ENCODE results near the gene FGF22. TPM values are rescaled to one million over a fixed set of nuclear protein-coding genes. Genes with fewer than 3 reads are reported as not detected.

The FGF22 gene
- total and polyA plus RNA-seq, 2 of the 4 experiments (the other 2 are of a cell fraction): 0.14 TPM; not detected in 1

DNA sequence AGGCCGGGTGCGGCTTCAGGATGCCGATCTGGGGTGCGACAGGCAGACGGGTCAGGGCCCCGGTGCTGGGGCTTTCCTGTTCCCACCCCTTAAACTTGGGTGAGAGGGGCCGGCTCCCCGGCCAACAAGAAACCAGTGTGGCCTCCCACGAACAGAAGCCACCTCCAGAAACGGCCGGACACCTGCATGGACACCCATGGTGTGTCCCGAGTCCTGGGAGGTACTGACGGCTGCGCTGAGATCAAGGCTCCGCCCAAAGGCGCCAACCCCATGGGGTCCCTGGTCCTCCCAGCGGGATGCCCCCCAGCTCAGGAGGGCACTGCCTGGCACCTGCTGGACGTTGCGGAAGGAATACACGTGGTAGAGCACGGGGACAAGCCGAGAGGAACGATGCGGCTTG lies 17.9 kb upstream of the FGF22 start:
- Histone ChIP-seq H3K4ac (ENCODE audit: low read depth, low read length) (no peak overlapping the region), H2BK5ac (ENCODE audit: low read depth, low read length, poor library complexity, severe bottlenecking) (no peak overlapping the region), H3K4me1 (ENCODE audit: control insufficient read depth, insufficient read depth, low read length) (no peaks in the 10 kb centered on the region), H3K14ac (replicated peaks; ENCODE audit: low read depth, low read length) (no peak overlapping the region), H4K5ac (ENCODE audit: low read depth, low read length) (no peak overlapping the region), H4K8ac (ENCODE audit: low read depth in 2 of 2, low read length in 2 of 2) (no peak overlapping the region), H2AFZ (replicated peaks; ENCODE audit: low read length, poor library complexity) (no peak overlapping the region), H3K27me3 (ENCODE audit: control insufficient read depth, insufficient read depth, low read length) (no peaks in the 10 kb centered on the region), H3K79me1 (ENCODE audit: low read depth in 1 of 2, low read length in 2 of 2) (no peaks in the 10 kb centered on the region), H2AK9ac (replicated peaks; ENCODE audit: low read depth, low read length, poor library complexity) (no peak overlapping the region), H2AK5ac (ENCODE audit: low read depth, low read length) (no peak overlapping the region), H3K9me1 (ENCODE audit: insufficient read depth, low read length) (no peaks in the 10 kb centered on the region), H3K27ac (ENCODE audit: insufficient read depth, low read length) (no peak overlapping the region), H2BK120ac (ENCODE audit: low read depth, low read length) (no peak overlapping the region), H4K91ac (ENCODE audit: insufficient read depth, low read depth, low read length) (no peak overlapping the region), H3K4me2 (ENCODE audit: low read depth, low read length) (no peak overlapping the region), H2BK15ac (ENCODE audit: low read depth, low read length) (no peak overlapping the region), H2BK20ac (ENCODE audit: low read depth, low read length) (no peak overlapping the region), H3K4me3 (ENCODE audit: insufficient read depth, low read depth, low read length) (no peak overlapping the region), H3K23ac (ENCODE audit: low read depth, low read length) (no peak overlapping the region), H3K36me3 (ENCODE audit: control insufficient read depth, insufficient read depth, low read length) (peaks cover 47% of the 10 kb centered on the region), H3K9ac (ENCODE audit: low read depth, low read length) (no peak overlapping the region), H3K9me3 (ENCODE audit: control insufficient read depth, insufficient read depth, low read length) (no peaks in the 10 kb centered on the region), H3K18ac (ENCODE audit: low read depth, low read length) (no peak overlapping the region), H4K20me1 (ENCODE audit: insufficient read depth, low read length) (peaks cover 3% of the 10 kb centered on the region), H3K56ac (ENCODE audit: extremely low read depth, insufficient read depth, low read length) (no peak overlapping the region)
- dilution Hi-C loops (cut with HindIII; ENCODE audit: low sequenced_read_pairs, unreplicated experiment) (no loop called here), in situ Hi-C loops (cut with MboI; ENCODE audit: low sequenced_read_pairs) (no loop called here), intact Hi-C loops (cut with micrococcal nuclease) (no loop called here)
- POLR2A ChIA-PET (ENCODE audit: unreplicated experiment): no interaction called here
- ATAC-seq (ENCODE audit: low read depth) (no peak), DNase-seq (no peak)
- CTCF ChIA-PET: no interaction called here
- WGBS, 2 experiments (ENCODE audit: extremely low coverage in 2 of 2, insufficient read length in 1 of 2): 90% methylated on average over 8 of the region's 24 CpGs; no CpG with 5 or more reads in 1 of the 2 experiments
- TF ChIP-seq MAZ (IDR thresholded peaks at IDR 0.05; ENCODE audit: borderline replicate concordance, low read depth, low read length): no peak
- no peak for TF ChIP-seq RFX5 (IDR thresholded peaks at IDR 0.05; ENCODE audit: low read depth, low read length)
- no peak for TF ChIP-seq POLR2A (IDR thresholded peaks at IDR 0.05; ENCODE audit: low read depth, low read length)
- TF ChIP-seq MXI1 (IDR thresholded peaks at IDR 0.05; ENCODE audit: borderline replicate concordance, low read depth, low read length): no peak
- no peak for TF ChIP-seq ELK1 (IDR thresholded peaks at IDR 0.05; ENCODE audit: borderline replicate concordance, low read depth, low read length)
- TF ChIP-seq MAFK (IDR thresholded peaks at IDR 0.05; ENCODE audit: low read depth, low read length): no peak
- TF ChIP-seq CEBPB (IDR thresholded peaks at IDR 0.05; ENCODE audit: low read depth, low read length): no peak
- TF ChIP-seq RAD21 (IDR thresholded peaks at IDR 0.05; ENCODE audit: low read length): no peak
- TF ChIP-seq NFE2L2 (IDR thresholded peaks at IDR 0.05; ENCODE audit: low read depth, low read length): no peak
- TF ChIP-seq CTCF (conservative IDR thresholded peaks at IDR 0.05; ENCODE audit: low read depth, low read length): no peak
- TF ChIP-seq USF2 (IDR thresholded peaks at IDR 0.05; ENCODE audit: low read depth, low read length): no peak
- no peak for TF ChIP-seq BHLHE40 (IDR thresholded peaks at IDR 0.05; ENCODE audit: low read depth, low read length)
- no peak for TF ChIP-seq RCOR1 (IDR thresholded peaks at IDR 0.05; ENCODE audit: insufficient replicate concordance, low read length)
- no peak for TF ChIP-seq FOS (IDR thresholded peaks at IDR 0.05; ENCODE audit: low read depth, low read length)
- no peak for TF ChIP-seq CHD1 (IDR thresholded peaks at IDR 0.05; ENCODE audit: low read depth, low read length)
- no peak for TF ChIP-seq SMC3 (IDR thresholded peaks at IDR 0.05; ENCODE audit: low read depth, low read length)
- BruUV-seq (replicated peaks): no TSS peak

All from IMR-90 (cell line).